ENCODE results near the gene TFAP2D.
A peak's percentile ranks its signal among the peaks of the same experiment; 100 is the strongest.

The TFAP2D gene

GRCh38 chr6:50780382-50780781, 67.1 kb downstream of the TFAP2D start:
- H3K27ac Mint-ChIP-seq = no peak overlapping the region
- H3K4me3 Mint-ChIP-seq = no peak overlapping the region
- peaks cover 6% of the 10 kb centered on the region for H3K9me3 Mint-ChIP-seq
- ATAC-seq = no peak
- H3K36me3 Mint-ChIP-seq = no peaks in the 10 kb centered on the region
- DNase-seq (ENCODE audit: low spot score in 2 of 2) = no peak
- no peaks in the 10 kb centered on the region for H3K4me1 Mint-ChIP-seq

GRCh38 chr6:50785921-50786320, 72.6 kb downstream of the TFAP2D start:
- no peak overlapping the region for H3K4me3 Mint-ChIP-seq
- no peaks in the 10 kb centered on the region for H3K4me1 Mint-ChIP-seq
- no peak for ATAC-seq
- H3K36me3 Mint-ChIP-seq = no peaks in the 10 kb centered on the region
- no peak overlapping the region for H3K27ac Mint-ChIP-seq
- no peak for DNase-seq (ENCODE audit: low spot score in 2 of 2)
- H3K9me3 Mint-ChIP-seq = peaks cover 4% of the 10 kb centered on the region

DNA sequence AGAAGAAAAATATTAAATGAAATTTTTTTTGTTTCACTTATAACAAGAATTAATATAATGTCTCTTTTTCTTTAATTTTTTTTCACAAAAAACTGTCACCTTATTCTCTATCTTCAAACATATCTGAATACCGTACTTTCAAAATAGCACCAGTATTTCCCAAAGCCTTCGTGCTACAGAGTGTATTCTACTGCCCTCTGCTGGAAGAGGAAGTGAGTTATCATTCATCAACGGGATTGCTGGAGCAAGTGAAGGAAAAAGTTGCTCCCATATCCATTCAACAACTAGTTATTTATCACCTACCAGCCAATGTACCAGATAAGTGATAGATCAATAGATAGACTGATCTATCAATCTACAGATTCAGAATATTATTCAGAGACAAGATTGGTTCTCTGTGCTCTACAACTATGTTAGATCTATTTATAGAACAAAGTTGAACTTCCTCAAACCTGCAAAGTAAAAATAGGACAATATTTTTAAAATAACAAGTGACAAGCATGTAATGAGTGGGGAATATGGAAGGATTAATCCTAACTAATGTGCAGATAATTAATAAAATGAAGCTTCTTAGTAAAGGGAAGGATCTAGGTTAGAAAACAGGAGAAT, 78.7 kb downstream of the TFAP2D start:
- no peak for ATAC-seq
- DNase-seq (ENCODE audit: low spot score in 2 of 2) = no peak

GRCh38 chr6:50792771-50793170, 79.4 kb downstream of the TFAP2D start:
- H3K27ac Mint-ChIP-seq = no peak overlapping the region
- DNase-seq (ENCODE audit: low spot score in 2 of 2) (no peak), ATAC-seq (no peak)
- peaks cover 10% of the 10 kb centered on the region for H3K9me3 Mint-ChIP-seq
- H3K4me1 Mint-ChIP-seq = no peaks in the 10 kb centered on the region
- H3K4me3 Mint-ChIP-seq = no peak overlapping the region
- H3K36me3 Mint-ChIP-seq = no peaks in the 10 kb centered on the region

More for the DNA sequence above, 78.7 kb downstream of the TFAP2D start:
- H3K4me1 Mint-ChIP-seq = no peaks in the 10 kb centered on the region
- no peak overlapping the region for H3K4me3 Mint-ChIP-seq
- no peak overlapping the region for H3K27ac Mint-ChIP-seq
- H3K36me3 Mint-ChIP-seq = no peaks in the 10 kb centered on the region
- peaks cover 14% of the 10 kb centered on the region for H3K9me3 Mint-ChIP-seq

DNA sequence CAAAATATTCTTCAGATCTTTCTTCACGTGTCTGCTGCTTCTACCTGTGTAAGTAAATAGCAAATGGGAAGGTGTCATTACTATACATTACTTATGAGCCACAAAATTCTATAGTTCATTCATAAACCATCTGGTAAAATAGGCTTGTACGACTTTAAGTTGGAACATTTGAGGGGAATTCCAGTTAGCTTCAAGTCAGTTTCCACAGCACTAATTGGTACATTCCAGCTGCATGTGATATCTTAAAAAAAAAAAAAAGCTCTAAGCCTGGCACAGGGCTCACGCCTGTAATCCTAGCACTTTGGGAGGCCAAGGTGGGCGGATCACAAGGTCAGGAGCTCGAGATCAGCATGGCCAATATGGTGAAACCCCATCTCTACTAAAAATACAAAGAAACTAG, 82.2 kb downstream of the TFAP2D start:
- no peak overlapping the region for H3K27ac Mint-ChIP-seq
- no peak overlapping the region for H3K4me3 Mint-ChIP-seq
- H3K4me1 Mint-ChIP-seq = no peaks in the 10 kb centered on the region
- no peak for DNase-seq (ENCODE audit: low spot score in 2 of 2)
- ATAC-seq = no peak
- H3K9me3 Mint-ChIP-seq = peaks cover 12% of the 10 kb centered on the region
- H3K36me3 Mint-ChIP-seq = no peaks in the 10 kb centered on the region

DNA sequence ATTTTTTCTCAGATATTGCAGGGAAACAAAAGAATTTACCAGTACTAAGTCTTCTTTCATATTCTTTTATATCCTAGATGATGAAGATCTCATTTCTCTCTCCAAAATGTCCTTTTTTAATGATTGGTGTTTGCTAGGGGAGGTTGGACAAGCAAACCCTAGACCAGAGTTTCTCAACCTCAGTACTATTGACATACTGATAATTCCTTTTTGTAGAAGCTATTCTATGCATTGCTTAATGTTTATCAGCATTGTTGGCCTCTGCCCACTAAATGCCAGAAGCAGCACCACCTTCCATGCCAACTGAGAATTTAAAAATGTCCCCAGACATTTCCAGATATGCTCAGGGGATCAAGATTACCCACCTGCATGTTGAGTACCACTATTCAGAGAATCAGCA, 91.0 kb downstream of the TFAP2D start:
- Mint-ChIP-seq H3K36me3 (no peaks in the 10 kb centered on the region), H3K4me1 (no peaks in the 10 kb centered on the region), H3K9me3 (peaks cover 5% of the 10 kb centered on the region), H3K4me3 (no peak overlapping the region), H3K27ac (no peak overlapping the region)
- DNase-seq (ENCODE audit: low spot score in 2 of 2) (no peak), ATAC-seq (no peak)

GRCh38 chr6:50807035-50807434, 93.7 kb downstream of the TFAP2D start:
- DNase-seq (ENCODE audit: low spot score in 2 of 2) (no peak), ATAC-seq (no peak)
- no peaks in the 10 kb centered on the region for H3K36me3 Mint-ChIP-seq
- no peak overlapping the region for H3K4me3 Mint-ChIP-seq
- peaks cover 5% of the 10 kb centered on the region for H3K9me3 Mint-ChIP-seq
- H3K27ac Mint-ChIP-seq = no peak overlapping the region
- H3K4me1 Mint-ChIP-seq = no peaks in the 10 kb centered on the region

DNA sequence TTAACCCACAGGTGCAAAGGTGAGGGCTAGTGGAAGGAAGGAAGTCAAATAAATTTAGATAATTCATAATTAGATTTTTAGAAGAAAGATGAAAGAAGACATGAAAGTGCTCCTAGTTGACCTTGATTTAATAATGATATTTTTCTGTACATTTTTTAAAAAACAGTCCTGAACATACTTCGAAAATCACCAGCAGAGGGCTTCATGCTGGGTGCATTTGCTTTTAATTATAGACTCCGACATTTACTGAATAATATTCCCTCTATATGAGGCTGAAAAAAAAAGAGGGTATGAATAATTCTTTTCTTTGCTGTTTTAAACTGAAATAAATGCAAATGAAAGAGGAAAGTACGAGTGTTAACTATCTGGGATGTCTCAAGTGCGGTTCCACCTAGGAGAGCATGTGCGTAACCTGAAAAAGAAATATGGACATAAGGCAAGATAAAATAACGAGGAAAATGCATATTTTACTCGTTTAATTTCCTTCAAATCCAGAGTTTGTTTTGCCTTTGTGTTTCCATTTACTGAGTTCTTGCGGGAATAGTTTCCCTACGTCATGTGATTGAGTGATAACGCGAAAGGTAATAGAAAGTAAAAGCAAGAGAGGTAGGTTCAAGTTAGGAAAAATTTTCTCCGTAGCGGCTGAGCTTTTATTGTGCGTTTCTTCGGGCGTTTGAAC, 102.2 kb downstream of the TFAP2D start:
- Mint-ChIP-seq H3K27ac (no peak overlapping the region), H3K4me3 (peak overlapping the region; percentile 52), H3K9me3 (no peaks in the 10 kb centered on the region), H3K36me3 (no peaks in the 10 kb centered on the region), H3K4me1 (peaks cover 21% of the 10 kb centered on the region)
- no peak for ATAC-seq
- DNase-seq (ENCODE audit: low spot score in 2 of 2) = no peak

- H3K9me3 Mint-ChIP-seq = no peaks in the 10 kb centered on the region
- DNase-seq (ENCODE audit: low spot score in 2 of 2) (peak in 1 of 2 donors; percentile 65), ATAC-seq (no peak)
- peaks cover 21% of the 10 kb centered on the region for H3K4me1 Mint-ChIP-seq
- H3K27ac Mint-ChIP-seq = no peak overlapping the region
- peak overlapping the region; percentile 52 for H3K4me3 Mint-ChIP-seq
- H3K36me3 Mint-ChIP-seq = no peaks in the 10 kb centered on the region
Observed at GRCh38 chr6:50816115-50816675, 102.9 kb downstream of the TFAP2D start.

DNA sequence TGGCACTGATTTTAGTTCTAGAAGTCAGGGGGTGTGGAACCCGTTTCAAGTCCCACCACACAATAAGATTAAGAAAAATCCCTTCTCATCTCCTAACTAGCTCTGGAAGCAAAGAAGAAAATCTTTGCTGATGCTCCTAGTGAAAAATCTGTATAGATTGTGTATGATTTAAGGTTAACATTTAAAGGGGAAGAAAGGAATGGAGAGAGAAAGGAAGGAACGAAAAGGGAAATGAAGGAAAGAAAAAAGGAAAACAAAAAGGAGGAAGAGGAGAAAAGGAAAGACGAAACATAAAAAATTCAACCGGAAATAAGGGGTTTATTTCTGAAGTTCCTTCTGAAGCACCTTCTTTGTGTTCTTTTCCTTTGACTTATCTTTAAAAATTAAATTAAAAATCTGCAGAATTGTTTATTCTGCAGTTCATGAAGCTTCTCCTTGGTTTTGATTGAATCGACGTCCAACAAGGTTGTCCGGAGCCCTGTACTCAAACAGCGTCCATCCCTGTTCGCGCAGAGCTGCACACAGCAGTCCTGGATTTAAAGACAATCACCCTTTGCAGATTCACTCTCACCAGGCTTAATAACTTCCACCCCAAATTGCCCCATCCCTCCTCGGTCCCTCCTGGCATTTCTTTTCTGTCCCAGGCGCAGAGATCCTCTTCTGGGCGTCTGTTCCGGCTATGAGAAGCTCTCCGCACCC, 103.8 kb downstream of the TFAP2D start:
- ATAC-seq = no peak
- Mint-ChIP-seq H3K9me3 (no peaks in the 10 kb centered on the region), H3K4me3 (no peak overlapping the region), H3K4me1 (peaks cover 21% of the 10 kb centered on the region), H3K36me3 (no peaks in the 10 kb centered on the region), H3K27ac (no peak overlapping the region)
- no peak for DNase-seq (ENCODE audit: low spot score in 2 of 2)

GRCh38 chr6:50817646-50817950, 104.3 kb downstream of the TFAP2D start:
- Mint-ChIP-seq H3K27ac (no peak overlapping the region), H3K4me1 (peaks cover 21% of the 10 kb centered on the region), H3K36me3 (no peaks in the 10 kb centered on the region), H3K4me3 (no peak overlapping the region), H3K9me3 (no peaks in the 10 kb centered on the region)
- ATAC-seq (no peak), DNase-seq (ENCODE audit: low spot score in 2 of 2) (no peak)

DNA sequence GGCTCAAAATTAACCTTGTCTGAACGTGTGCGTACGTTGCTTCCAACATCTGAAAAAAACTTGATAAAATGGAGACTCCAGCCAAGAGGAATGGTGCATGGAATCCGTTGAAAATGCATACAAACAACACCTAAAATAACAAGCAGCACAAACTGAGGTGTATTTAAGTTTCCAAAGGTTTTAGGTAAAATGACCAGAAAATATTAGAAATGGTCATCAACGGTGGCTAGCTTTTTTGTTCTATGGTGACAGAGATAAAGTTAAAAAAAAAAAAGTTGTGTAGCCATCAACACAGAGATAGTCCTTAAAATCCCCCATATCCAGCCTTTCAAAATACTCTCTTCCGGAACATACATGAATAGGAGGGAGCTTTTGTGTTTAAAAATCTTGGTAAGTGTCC, 104.7 kb downstream of the TFAP2D start:
- Mint-ChIP-seq H3K9me3 (no peaks in the 10 kb centered on the region), H3K4me1 (peaks cover 21% of the 10 kb centered on the region), H3K27ac (no peak overlapping the region), H3K36me3 (no peaks in the 10 kb centered on the region), H3K4me3 (no peak overlapping the region)
- DNase-seq (ENCODE audit: low spot score in 2 of 2) (no peak), ATAC-seq (no peak)

DNA sequence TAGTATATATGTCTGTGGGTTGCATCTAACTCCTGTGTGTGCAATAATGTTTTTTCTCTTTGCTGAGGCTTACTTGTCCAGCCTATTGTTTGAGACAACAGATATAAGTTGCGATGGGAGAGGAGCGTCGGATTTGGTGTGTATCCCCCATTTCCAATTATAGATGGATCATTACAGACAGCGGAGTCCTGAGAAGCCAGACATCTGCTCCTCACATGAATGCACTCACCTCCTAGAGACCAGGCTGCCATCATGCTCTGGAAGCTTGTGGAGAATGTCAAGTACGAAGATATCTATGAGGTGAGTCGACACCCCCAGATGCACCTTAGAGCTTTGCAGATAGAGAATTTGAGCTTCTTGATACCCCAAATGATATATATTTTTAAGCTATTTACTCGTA, 105.3 kb downstream of the TFAP2D start, which contains the start of gene TFAP2B:
Gene TFAP2B (plus strand): TSS at position 199 of the 400 bp plus-strand sequence. CDS start 21 bp downstream, at position 220.
- H3K4me3 Mint-ChIP-seq = no peak within 1 kb of the TSS
- peaks cover 21% of the 10 kb centered on the region for H3K4me1 Mint-ChIP-seq
- no peak for DNase-seq (ENCODE audit: low spot score in 2 of 2)

DNA sequence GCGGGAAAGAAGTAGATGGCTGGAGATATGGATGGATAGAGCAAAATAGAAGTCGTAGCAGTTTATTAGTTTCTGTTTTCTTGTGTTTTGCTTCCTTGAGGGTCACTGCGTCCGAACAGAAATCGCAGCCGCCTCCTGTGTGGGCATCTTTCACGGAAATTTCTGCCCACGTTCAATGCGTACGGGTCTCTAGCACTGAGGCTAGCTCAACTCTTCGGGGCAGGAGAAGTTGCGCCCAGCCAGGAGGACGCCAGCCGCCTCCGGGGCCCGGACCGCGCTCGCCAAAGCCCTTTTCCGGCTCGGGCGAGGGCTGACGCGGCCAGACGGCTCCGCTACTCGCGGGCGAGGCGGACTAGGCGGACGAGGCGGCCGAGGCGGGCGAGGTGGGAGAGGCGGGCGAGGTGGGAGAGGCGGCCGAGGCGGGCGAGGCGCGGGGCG, 106.2 kb downstream of the TFAP2D start:
- no peak overlapping the region for H3K27ac Mint-ChIP-seq
- ATAC-seq = no peak
- no peak for DNase-seq (ENCODE audit: low spot score in 2 of 2)
- peaks cover 21% of the 10 kb centered on the region for H3K4me1 Mint-ChIP-seq
- no peaks in the 10 kb centered on the region for H3K9me3 Mint-ChIP-seq
- no peak overlapping the region for H3K4me3 Mint-ChIP-seq
- no peaks in the 10 kb centered on the region for H3K36me3 Mint-ChIP-seq

More for the DNA sequence above, 105.3 kb downstream of the TFAP2D start, which contains the start of gene TFAP2B:
- H3K27ac Mint-ChIP-seq = no peak within 1 kb of the TSS
- H3K36me3 Mint-ChIP-seq = no peaks in the 10 kb centered on the region
- H3K9me3 Mint-ChIP-seq = no peaks in the 10 kb centered on the region
- ATAC-seq = no peak

- Mint-ChIP-seq H3K36me3 (no peaks in the 10 kb centered on the region), H3K27ac (no peak overlapping the region), H3K4me1 (peaks cover 21% of the 10 kb centered on the region), H3K9me3 (no peaks in the 10 kb centered on the region), H3K4me3 (no peak overlapping the region)
- ATAC-seq (no peak), DNase-seq (ENCODE audit: low spot score in 2 of 2) (no peak)
Observed at GRCh38 chr6:50819904-50820868, 106.9 kb downstream of the TFAP2D start.
